GM12874 (cell line): Measurements from ENCODE around the gene AMT.

Experiments used
- TF ChIP-seq, protein P1 (sequence below): IDR thresholded peaks from 2 replicates; pipeline ENCODE4 v1.5.1; 2011; ENCODE audit warnings: low read depth, mild to moderate bottlenecking, control low read depth, low read length, moderate library complexity; ENCODE audit not compliant: insufficient read depth

AMT gene

GRCh38 chr3:49416867-49417266 lies 5.4 kb downstream of the AMT start:
- TF ChIP-seq, protein P1, sequence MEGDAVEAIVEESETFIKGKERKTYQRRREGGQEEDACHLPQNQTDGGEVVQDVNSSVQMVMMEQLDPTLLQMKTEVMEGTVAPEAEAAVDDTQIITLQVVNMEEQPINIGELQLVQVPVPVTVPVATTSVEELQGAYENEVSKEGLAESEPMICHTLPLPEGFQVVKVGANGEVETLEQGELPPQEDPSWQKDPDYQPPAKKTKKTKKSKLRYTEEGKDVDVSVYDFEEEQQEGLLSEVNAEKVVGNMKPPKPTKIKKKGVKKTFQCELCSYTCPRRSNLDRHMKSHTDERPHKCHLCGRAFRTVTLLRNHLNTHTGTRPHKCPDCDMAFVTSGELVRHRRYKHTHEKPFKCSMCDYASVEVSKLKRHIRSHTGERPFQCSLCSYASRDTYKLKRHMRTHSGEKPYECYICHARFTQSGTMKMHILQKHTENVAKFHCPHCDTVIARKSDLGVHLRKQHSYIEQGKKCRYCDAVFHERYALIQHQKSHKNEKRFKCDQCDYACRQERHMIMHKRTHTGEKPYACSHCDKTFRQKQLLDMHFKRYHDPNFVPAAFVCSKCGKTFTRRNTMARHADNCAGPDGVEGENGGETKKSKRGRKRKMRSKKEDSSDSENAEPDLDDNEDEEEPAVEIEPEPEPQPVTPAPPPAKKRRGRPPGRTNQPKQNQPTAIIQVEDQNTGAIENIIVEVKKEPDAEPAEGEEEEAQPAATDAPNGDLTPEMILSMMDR = no peak

DNA sequence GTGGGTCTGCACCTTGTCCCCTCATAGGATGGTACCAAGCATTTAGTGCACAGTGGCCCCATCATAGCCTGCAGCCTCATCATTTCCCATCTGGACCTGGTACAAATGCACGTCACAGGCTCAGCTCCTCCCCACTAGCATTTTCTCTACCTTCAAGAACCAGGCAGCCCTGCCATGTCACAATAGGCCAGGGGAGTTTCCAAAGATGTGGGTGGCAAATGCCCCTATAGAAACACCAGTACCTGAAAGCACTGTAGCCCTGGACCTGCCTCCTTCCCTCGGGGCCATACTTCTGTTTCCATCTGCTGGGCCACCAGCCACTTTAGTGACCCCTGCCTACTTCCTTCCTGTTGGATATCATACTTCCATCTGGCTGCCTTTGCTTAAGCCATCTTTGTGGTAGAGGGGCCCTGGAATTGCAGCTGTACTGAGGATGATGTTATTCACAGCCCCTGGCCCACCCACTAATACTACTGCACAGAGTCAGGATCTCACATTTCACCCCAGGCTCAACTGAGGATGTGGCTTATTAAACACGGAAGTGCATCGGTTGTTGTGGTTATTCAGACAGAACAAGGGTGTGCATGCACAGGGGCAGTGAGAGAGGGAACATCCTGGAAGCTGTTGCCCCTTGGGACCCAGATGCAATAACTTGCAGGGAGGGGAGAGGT lies 6.2 kb downstream of the AMT start:
- TF ChIP-seq, protein P1 = no peak

GRCh38 chr3:49414753-49415152 lies 7.5 kb downstream of the AMT start:
- TF ChIP-seq, protein P1 = no peak

DNA sequence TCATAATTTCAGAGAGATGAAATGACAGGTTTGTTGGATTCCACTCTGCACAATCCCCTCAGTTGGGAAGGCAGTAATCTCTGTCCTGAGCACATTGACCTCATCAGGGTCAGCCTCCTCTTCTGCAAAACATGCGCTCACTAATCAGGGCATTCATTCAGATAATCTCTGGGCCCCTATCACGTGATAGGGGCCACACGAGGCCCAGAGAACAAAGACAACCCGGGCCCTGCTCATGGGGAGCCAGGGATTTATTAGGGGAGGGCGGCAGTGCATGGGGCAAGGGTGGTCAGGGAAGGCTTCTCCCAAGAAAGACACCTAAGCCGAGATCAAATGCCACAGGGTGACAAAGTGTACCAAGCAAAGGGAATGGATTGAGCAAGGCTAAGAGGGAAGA lies 8.9 kb downstream of the AMT start:
- TF ChIP-seq, protein P1 = no peak

- TF ChIP-seq, protein P1 = no peak
Measured at GRCh38 chr3:49412632-49413337, 9.5 kb downstream of the AMT start.

DNA sequence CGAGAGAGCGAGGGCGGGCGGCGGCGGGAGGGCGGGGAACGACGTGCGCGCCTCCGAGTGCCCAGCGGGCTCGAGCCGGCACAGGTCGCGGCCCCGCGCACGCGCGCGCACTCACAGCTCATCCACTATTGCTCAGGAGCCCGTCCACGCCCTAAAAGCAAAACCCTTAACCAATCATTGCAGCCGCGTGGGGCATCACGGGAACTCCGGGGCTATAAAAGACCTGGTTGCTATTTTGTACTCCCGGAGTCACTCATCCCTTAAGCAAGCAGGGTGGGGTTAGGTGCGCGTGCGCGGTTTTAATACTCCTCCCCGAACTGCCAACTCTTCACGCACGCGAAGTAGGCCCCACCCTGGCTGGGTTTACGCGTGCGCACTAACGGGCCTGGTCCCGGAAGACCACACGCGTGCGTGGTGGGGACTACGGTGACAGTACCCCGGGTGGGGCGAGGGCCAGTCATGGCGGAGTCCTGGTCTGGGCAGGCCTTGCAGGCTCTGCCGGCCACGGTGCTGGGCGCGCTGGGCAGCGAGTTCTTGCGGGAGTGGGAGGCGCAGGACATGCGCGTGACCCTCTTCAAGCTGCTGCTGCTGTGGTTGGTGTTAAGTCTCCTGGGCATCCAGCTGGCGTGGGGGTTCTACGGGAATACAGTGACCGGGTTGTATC lies 10.2 kb downstream of the AMT start, which contains the start of the genes RHOA and TCTA:
TSS of gene RHOA (minus strand) at position 9 of the 664 bp plus-strand sequence. CDS start 36,387 bp downstream, outside the sequence.
TSS of gene TCTA (plus strand) at position 456 of the 664 bp plus-strand sequence. CDS start at position 460, 4 bp downstream.
- TF ChIP-seq, protein P1 = no peak

- TF ChIP-seq, protein P1 = no peak
Measured at GRCh38 chr3:49411535-49411967, 10.7 kb downstream of the AMT start.
